ENCODE measurements around the gene NELL2.

NELL2 gene

GRCh38 chr12:44738051-44738450 lies 138.1 kb downstream of the NELL2 start:
- Histone ChIP-seq H3K27ac (ENCODE audit: low read depth, low read length) (no peak overlapping the region), H3K27me3 (ENCODE audit: insufficient read depth, low read length) (no peaks in the 10 kb centered on the region), H3K4me1 (ENCODE audit: insufficient read depth, low read length) (no peaks in the 10 kb centered on the region), H3K36me3 (ENCODE audit: insufficient read depth, low read length) (no peaks in the 10 kb centered on the region; the same call in 1 of the 2 replicates), H3K4me3 (ENCODE audit: low read length) (no peak overlapping the region), H3K9me3 (ENCODE audit: insufficient read depth, low read depth, low read length) (peaks cover 22% of the 10 kb centered on the region), H3K9ac (ENCODE audit: low read depth, low read length) (no peak overlapping the region)
- 89% methylated on average over 1 of the region's 1 CpG for WGBS

- WGBS = 91% methylated on average over 1 of the region's 1 CpG
- Histone ChIP-seq H3K4me3 (ENCODE audit: low read length) (no peak overlapping the region), H3K4me1 (ENCODE audit: insufficient read depth, low read length) (no peaks in the 10 kb centered on the region), H3K9me3 (ENCODE audit: insufficient read depth, low read depth, low read length) (peaks cover 29% of the 10 kb centered on the region), H3K36me3 (ENCODE audit: insufficient read depth, low read length) (no peaks in the 10 kb centered on the region), H3K27me3 (ENCODE audit: insufficient read depth, low read length) (no peaks in the 10 kb centered on the region), H3K9ac (ENCODE audit: low read depth, low read length) (no peak overlapping the region), H3K27ac (ENCODE audit: low read depth, low read length) (no peak overlapping the region)
Measured at GRCh38 chr12:44728566-44728965, 147.5 kb downstream of the NELL2 start.

GRCh38 chr12:44720265-44720664 lies 155.8 kb downstream of the NELL2 start:
- Histone ChIP-seq H3K9ac (ENCODE audit: low read depth, low read length) (no peak overlapping the region), H3K9me3 (ENCODE audit: insufficient read depth, low read depth, low read length) (no peaks in the 10 kb centered on the region), H3K27me3 (ENCODE audit: insufficient read depth, low read length) (no peaks in the 10 kb centered on the region), H3K4me1 (ENCODE audit: insufficient read depth, low read length) (peaks cover 9% of the 10 kb centered on the region; the same call in 1 of the 2 replicates), H3K27ac (ENCODE audit: low read depth, low read length) (no peak overlapping the region), H3K36me3 (ENCODE audit: insufficient read depth, low read length) (no peaks in the 10 kb centered on the region), H3K4me3 (ENCODE audit: low read length) (no peak overlapping the region)
- 70% methylated on average over 2 of the region's 2 CpGs for WGBS

- WGBS = 96% methylated on average over 2 of the region's 2 CpGs
- Histone ChIP-seq H3K4me3 (ENCODE audit: low read length) (no peak overlapping the region), H3K36me3 (ENCODE audit: insufficient read depth, low read length) (no peaks in the 10 kb centered on the region), H3K4me1 (ENCODE audit: insufficient read depth, low read length) (peaks cover 9% of the 10 kb centered on the region; the same call in 1 of the 2 replicates), H3K27me3 (ENCODE audit: insufficient read depth, low read length) (no peaks in the 10 kb centered on the region), H3K9ac (ENCODE audit: low read depth, low read length) (no peak overlapping the region), H3K9me3 (ENCODE audit: insufficient read depth, low read depth, low read length) (no peaks in the 10 kb centered on the region), H3K27ac (ENCODE audit: low read depth, low read length) (no peak overlapping the region)
Measured at GRCh38 chr12:44717612-44718011, 158.5 kb downstream of the NELL2 start.

GRCh38 chr12:44716711-44717110 lies 159.4 kb downstream of the NELL2 start:
- Histone ChIP-seq H3K27ac (ENCODE audit: low read depth, low read length) (no peak overlapping the region), H3K4me3 (ENCODE audit: low read length) (no peak overlapping the region), H3K9me3 (ENCODE audit: insufficient read depth, low read depth, low read length) (no peaks in the 10 kb centered on the region), H3K36me3 (ENCODE audit: insufficient read depth, low read length) (no peaks in the 10 kb centered on the region), H3K4me1 (ENCODE audit: insufficient read depth, low read length) (peaks cover 9% of the 10 kb centered on the region; the same call in 1 of the 2 replicates), H3K27me3 (ENCODE audit: insufficient read depth, low read length) (no peaks in the 10 kb centered on the region), H3K9ac (ENCODE audit: low read depth, low read length) (no peak overlapping the region)
- WGBS = 100% methylated on average over 1 of the region's 2 CpGs

GRCh38 chr12:44711736-44712135 lies 164.4 kb downstream of the NELL2 start:
- Histone ChIP-seq H3K4me1 (ENCODE audit: insufficient read depth, low read length) (no peaks in the 10 kb centered on the region), H3K4me3 (ENCODE audit: low read length) (no peak overlapping the region), H3K9ac (ENCODE audit: low read depth, low read length) (no peak overlapping the region), H3K27me3 (ENCODE audit: insufficient read depth, low read length) (no peaks in the 10 kb centered on the region), H3K36me3 (ENCODE audit: insufficient read depth, low read length) (no peaks in the 10 kb centered on the region), H3K9me3 (ENCODE audit: insufficient read depth, low read depth, low read length) (no peaks in the 10 kb centered on the region), H3K27ac (ENCODE audit: low read depth, low read length) (no peak overlapping the region)
- WGBS = 100% methylated on average over 1 of the region's 1 CpG

- Histone ChIP-seq H3K4me1 (ENCODE audit: insufficient read depth, low read length) (no peaks in the 10 kb centered on the region), H3K9ac (ENCODE audit: low read depth, low read length) (no peak overlapping the region), H3K27me3 (ENCODE audit: insufficient read depth, low read length) (no peaks in the 10 kb centered on the region), H3K4me3 (ENCODE audit: low read length) (no peak overlapping the region), H3K27ac (ENCODE audit: low read depth, low read length) (no peak overlapping the region), H3K9me3 (ENCODE audit: insufficient read depth, low read depth, low read length) (no peaks in the 10 kb centered on the region), H3K36me3 (ENCODE audit: insufficient read depth, low read length) (no peaks in the 10 kb centered on the region)
- 95% methylated on average over 2 of the region's 2 CpGs for WGBS
Measured at GRCh38 chr12:44709166-44709565, 166.9 kb downstream of the NELL2 start.

- Histone ChIP-seq H3K9me3 (ENCODE audit: insufficient read depth, low read depth, low read length) (no peaks in the 10 kb centered on the region), H3K4me1 (ENCODE audit: insufficient read depth, low read length) (no peaks in the 10 kb centered on the region), H3K27me3 (ENCODE audit: insufficient read depth, low read length) (no peaks in the 10 kb centered on the region), H3K4me3 (ENCODE audit: low read length) (no peak overlapping the region), H3K36me3 (ENCODE audit: insufficient read depth, low read length) (0 out of 2 replicates have a peak, but pooled peaks cover 2% of the 10 kb centered on the region), H3K27ac (ENCODE audit: low read depth, low read length) (no peak overlapping the region), H3K9ac (ENCODE audit: low read depth, low read length) (no peak overlapping the region)
- WGBS = 98% methylated on average over 2 of the region's 2 CpGs
Measured at GRCh38 chr12:44708218-44708617, 167.9 kb downstream of the NELL2 start.

- no peak overlapping the region for H3K4me3 ChIP-seq (ENCODE audit: low read length)
- 97% methylated on average over 3 of the region's 3 CpGs for WGBS
- no peak overlapping the region for H3K9ac ChIP-seq (ENCODE audit: low read depth, low read length)
- no peaks in the 10 kb centered on the region for H3K4me1 ChIP-seq (ENCODE audit: insufficient read depth, low read length)
- H3K27me3 ChIP-seq (ENCODE audit: insufficient read depth, low read length) = no peaks in the 10 kb centered on the region
- H3K9me3 ChIP-seq (ENCODE audit: insufficient read depth, low read depth, low read length) = no peaks in the 10 kb centered on the region
- peaks cover 7% of the 10 kb centered on the region; the same call in 1 of the 2 replicates for H3K36me3 ChIP-seq (ENCODE audit: insufficient read depth, low read length)
- H3K27ac ChIP-seq (ENCODE audit: low read depth, low read length) = no peak overlapping the region
Measured at GRCh38 chr12:44703182-44703910, 172.8 kb downstream of the NELL2 start.

GRCh38 chr12:44697511-44697910 lies 178.6 kb downstream of the NELL2 start:
- Histone ChIP-seq H3K27ac (ENCODE audit: low read depth, low read length) (no peak overlapping the region), H3K9ac (ENCODE audit: low read depth, low read length) (no peak overlapping the region), H3K27me3 (ENCODE audit: insufficient read depth, low read length) (no peaks in the 10 kb centered on the region), H3K36me3 (ENCODE audit: insufficient read depth, low read length) (peaks cover under 1% of the 10 kb centered on the region; the same call in 1 of the 2 replicates), H3K9me3 (ENCODE audit: insufficient read depth, low read depth, low read length) (no peaks in the 10 kb centered on the region), H3K4me1 (ENCODE audit: insufficient read depth, low read length) (peaks cover 17% of the 10 kb centered on the region), H3K4me3 (ENCODE audit: low read length) (no peak overlapping the region)
- WGBS = 83% methylated on average over 1 of the region's 2 CpGs

- H3K36me3 ChIP-seq (ENCODE audit: insufficient read depth, low read length) = no peaks in the 10 kb centered on the region
- H3K9me3 ChIP-seq (ENCODE audit: insufficient read depth, low read depth, low read length) = no peaks in the 10 kb centered on the region
- H3K27ac ChIP-seq (ENCODE audit: low read depth, low read length) = no peak overlapping the region
- H3K4me3 ChIP-seq (ENCODE audit: low read length) = no peak overlapping the region
- no peak overlapping the region for H3K9ac ChIP-seq (ENCODE audit: low read depth, low read length)
- no peaks in the 10 kb centered on the region for H3K27me3 ChIP-seq (ENCODE audit: insufficient read depth, low read length)
- H3K4me1 ChIP-seq (ENCODE audit: insufficient read depth, low read length) = peaks cover 17% of the 10 kb centered on the region
Measured at GRCh38 chr12:44696542-44696941, 179.6 kb downstream of the NELL2 start.

GRCh38 chr12:44694017-44694416 lies 182.1 kb downstream of the NELL2 start:
- no peaks in the 10 kb centered on the region for H3K27me3 ChIP-seq (ENCODE audit: insufficient read depth, low read length)
- H3K27ac ChIP-seq (ENCODE audit: low read depth, low read length) = no peak overlapping the region
- H3K36me3 ChIP-seq (ENCODE audit: insufficient read depth, low read length) = no peaks in the 10 kb centered on the region
- H3K4me3 ChIP-seq (ENCODE audit: low read length) = no peak overlapping the region
- H3K9me3 ChIP-seq (ENCODE audit: insufficient read depth, low read depth, low read length) = no peaks in the 10 kb centered on the region
- WGBS = 80% methylated on average over 4 of the region's 4 CpGs
- H3K4me1 ChIP-seq (ENCODE audit: insufficient read depth, low read length) = peaks cover 17% of the 10 kb centered on the region
- H3K9ac ChIP-seq (ENCODE audit: low read depth, low read length) = no peak overlapping the region

Data from HUES64 (cell line).